Measurements from ENCODE around the gene TXLNA. TPM values are rescaled to one million over a fixed set of nuclear protein-coding genes. Genes with fewer than 3 reads are reported as not detected.
A peak's percentile ranks its signal among the peaks of the same experiment; 100 is the strongest.

Gene TXLNA
- polyA plus RNA-seq, 2 of the 4 experiments (the other 2 are of a cell fraction) = 22.5 to 25.0 TPM

GRCh38 chr1:32184650-32185049 is 5.2 kb downstream of the TXLNA start (continued):
- TF ChIP-seq MYC (IDR thresholded peaks at IDR 0.05; ENCODE audit: borderline replicate concordance, low read length) (no peak), PHF8 (IDR thresholded peaks at IDR 0.05; ENCODE audit: borderline replicate concordance, low read depth) (no peak)

GRCh38 chr1:32186077-32186476 is 6.6 kb downstream of the TXLNA start:
- no peaks in the 10 kb centered on the region for H3K9me3 ChIP-seq
- FAIRE-seq (no peak), ATAC-seq (no peak), DNase-seq (ENCODE audit: low read depth in 1 of 2, low spot score in 1 of 2) (no peak)
- peaks cover 19% of the 10 kb centered on the region for H3K4me1 ChIP-seq
- CTCF ChIA-PET = interaction anchor here (0.6 kb wide), 1 partner anchor 157 kb away, joined by 4 read pairs; no protein-coding TSS in a partner anchor
- H3K4me2 ChIP-seq = no peak overlapping the region
- POLR2A ChIA-PET = no interaction called here
- TF ChIP-seq, protein P1, sequence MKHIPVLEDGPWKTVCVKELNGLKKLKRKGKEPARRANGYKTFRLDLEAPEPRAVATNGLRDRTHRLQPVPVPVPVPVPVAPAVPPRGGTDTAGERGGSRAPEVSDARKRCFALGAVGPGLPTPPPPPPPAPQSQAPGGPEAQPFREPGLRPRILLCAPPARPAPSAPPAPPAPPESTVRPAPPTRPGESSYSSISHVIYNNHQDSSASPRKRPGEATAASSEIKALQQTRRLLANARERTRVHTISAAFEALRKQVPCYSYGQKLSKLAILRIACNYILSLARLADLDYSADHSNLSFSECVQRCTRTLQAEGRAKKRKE (CRISPR knock-in tag; IDR thresholded peaks at IDR 0.05; ENCODE audit: low read depth) = no peak
- TF ChIP-seq PBX3 (IDR thresholded peaks at IDR 0.05) = no peak
- no peak for TF ChIP-seq JUNB (IDR thresholded peaks at IDR 0.05)
- TF ChIP-seq TFCP2L1 (CRISPR knock-in tag; IDR thresholded peaks at IDR 0.05) = no peak
- TF ChIP-seq SREBF2 (IDR thresholded peaks at IDR 0.05) = no peak
- whole genome bisulfite sequencing (ENCODE audit: missing lambda C conversion rate) = 93% methylated on average over 2 of the region's 2 CpGs
- H3K27ac ChIP-seq = peak overlapping the region in 1 of 2 experiments; percentile 57; a peak in 1 of 6 replicates
- H3K4me3 ChIP-seq = no peak overlapping the region

GRCh38 chr1:32186491-32186890 is 7.0 kb downstream of the TXLNA start:
- H3K4me1 ChIP-seq = peaks cover 15% of the 10 kb centered on the region
- 93% methylated on average over 2 of the region's 2 CpGs for WGBS (ENCODE audit: missing lambda C conversion rate)
- ChIA-PET POLR2A (no interaction called here), CTCF (interaction anchor here (0.6 kb wide), 1 partner anchor 157 kb away, joined by 4 read pairs; no protein-coding TSS in a partner anchor)
- no peaks in the 10 kb centered on the region for H3K9me3 ChIP-seq
- H3K4me3 ChIP-seq = no peak overlapping the region
- TF ChIP-seq HDAC2 (IDR thresholded peaks at IDR 0.05) (no peak), CHD2 (IDR thresholded peaks at IDR 0.05; ENCODE audit: low read length, partially characterized antibody) (no peak), E2F6 (IDR thresholded peaks at IDR 0.05; ENCODE audit: borderline replicate concordance, low read depth) (no peak), JUN (IDR thresholded peaks at IDR 0.05) (no peak), BHLHE40 (IDR thresholded peaks at IDR 0.05; ENCODE audit: low read depth, low read length) (no peak), MAZ (IDR thresholded peaks at IDR 0.05; ENCODE audit: borderline replicate concordance, low read depth, low read length) (no peak), CHD4 (IDR thresholded peaks at IDR 0.05; ENCODE audit: borderline replicate concordance) (no peak), CEBPB (IDR thresholded peaks at IDR 0.05) (no peak), MAFK (IDR thresholded peaks at IDR 0.05; ENCODE audit: partially characterized antibody) (no peak), HMGXB4 (CRISPR knock-in tag; IDR thresholded peaks at IDR 0.05; ENCODE audit: borderline replicate concordance) (no peak), HEYL (CRISPR knock-in tag; IDR thresholded peaks at IDR 0.05) (no peak), GATA3 (IDR thresholded peaks at IDR 0.05; ENCODE audit: borderline replicate concordance) (no peak), HES2 (IDR thresholded peaks at IDR 0.05) (no peak), RFX5 (IDR thresholded peaks at IDR 0.05) (no peak), RARB (CRISPR knock-in tag; IDR thresholded peaks at IDR 0.05) (no peak), JUNB (IDR thresholded peaks at IDR 0.05) (no peak), MYC (IDR thresholded peaks at IDR 0.05; ENCODE audit: borderline replicate concordance, low read length) (no peak)
- H3K4me2 ChIP-seq = no peak overlapping the region
- no peak for DNase-seq (ENCODE audit: low read depth in 1 of 2, low spot score in 1 of 2)
- no peak overlapping the region for H3K27ac ChIP-seq
- FAIRE-seq = no peak
- ATAC-seq = no peak

All from A549 (cell line).